EH (cell line): ENCODE data around the gene SDR42E2.
A peak's percentile ranks its signal among the peaks of the same experiment; 100 is the strongest.
"Not testable (repeated sequence)": the region's sequence is repeated elsewhere in the genome, so short reads cannot be mapped to it uniquely, and the experiment has no call there.

Experiments
- DNase-seq: peaks from one replicate; pipeline ENCODE4 v3.0.0-alpha.2; 2015; ENCODE audit warnings: low read depth

The SDR42E2 gene

DNA sequence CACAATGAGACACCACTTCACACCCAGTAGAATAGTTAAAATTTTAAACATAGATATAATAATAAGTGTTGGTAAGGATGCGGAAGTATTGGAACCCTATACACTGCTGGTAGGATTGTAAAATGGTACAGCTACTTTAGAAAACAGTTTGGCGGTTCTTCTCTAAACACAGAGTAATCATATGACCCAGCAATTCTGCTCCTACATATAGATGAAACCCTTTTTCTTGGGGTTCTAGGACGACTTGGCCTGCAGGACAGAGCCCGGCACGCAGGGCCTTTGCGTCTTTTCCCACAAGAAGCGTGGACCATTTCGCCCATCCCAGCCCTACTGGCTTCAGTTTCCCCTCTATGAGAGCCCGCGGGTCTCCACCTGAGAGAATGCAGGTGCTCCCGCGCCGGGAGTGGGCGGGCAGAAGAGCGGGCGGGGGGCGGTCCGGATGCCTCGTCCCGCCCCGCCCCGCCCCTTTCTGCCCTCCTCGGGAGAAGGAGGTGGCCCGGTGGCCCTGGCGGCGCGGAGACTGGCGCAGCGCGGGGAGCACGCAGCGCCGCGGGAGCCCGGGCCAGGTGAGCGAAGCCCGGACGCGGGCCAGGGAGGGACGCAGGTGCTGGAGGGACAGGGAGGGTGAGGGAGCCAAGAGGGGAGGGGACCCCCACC lies at the start of gene SDR42E2:
Gene SDR42E2 (plus strand): TSS at position 508 of the 657 bp plus-strand sequence. CDS start 3,077 bp downstream, outside the sequence.
- no peak for DNase-seq

DNA sequence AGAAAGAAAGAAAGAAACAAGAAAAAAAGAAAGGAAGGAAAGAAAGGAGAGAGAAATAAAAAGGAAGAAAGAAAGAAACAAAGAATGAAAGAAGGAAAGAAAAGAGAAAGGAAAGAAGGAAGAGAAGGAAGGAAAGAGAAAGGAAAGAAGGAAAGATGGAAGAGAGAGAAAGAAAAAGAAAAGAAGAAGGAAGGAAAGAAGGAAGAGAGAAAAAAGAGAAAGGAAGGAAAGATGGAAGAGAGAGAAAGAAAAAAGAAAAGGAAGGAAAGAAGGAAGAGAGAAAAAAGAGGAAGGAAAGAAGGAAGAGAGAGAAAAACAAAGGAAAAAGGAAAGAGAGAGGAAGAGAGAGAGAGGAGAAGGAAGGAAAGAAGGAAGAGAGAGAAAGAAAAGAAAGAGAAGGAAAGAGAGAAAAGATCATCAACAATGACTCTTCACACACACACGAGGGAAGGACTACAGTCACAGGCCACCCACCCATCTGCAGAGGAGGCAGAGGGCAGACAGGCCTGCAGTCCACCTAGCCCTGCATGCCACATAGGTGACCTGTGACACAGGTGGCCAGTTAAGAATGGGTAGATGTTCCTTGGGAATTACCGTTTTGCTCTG lies 46.1 kb upstream of the SDR42E2 start:
- DNase-seq = no peak

DNA sequence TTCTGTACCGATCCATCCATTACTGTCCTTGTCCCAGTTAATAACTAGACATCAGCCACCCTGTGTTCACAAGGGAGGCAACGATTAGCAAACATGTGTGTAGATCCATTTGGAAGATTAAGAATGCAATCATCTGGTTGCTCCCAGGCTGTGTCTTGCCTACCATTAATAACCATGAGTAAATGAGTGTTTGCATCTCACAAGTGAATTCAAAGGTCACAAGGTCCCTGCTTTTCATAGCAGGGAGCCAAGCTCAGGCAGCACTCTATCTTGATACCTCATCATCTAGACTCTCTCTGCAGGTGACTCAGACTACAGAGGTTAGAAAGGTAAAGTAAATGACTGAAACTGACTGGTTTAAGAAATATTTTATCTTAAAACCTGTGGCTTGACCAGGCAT lies 44.7 kb upstream of the SDR42E2 start:
- no peak for DNase-seq

DNA sequence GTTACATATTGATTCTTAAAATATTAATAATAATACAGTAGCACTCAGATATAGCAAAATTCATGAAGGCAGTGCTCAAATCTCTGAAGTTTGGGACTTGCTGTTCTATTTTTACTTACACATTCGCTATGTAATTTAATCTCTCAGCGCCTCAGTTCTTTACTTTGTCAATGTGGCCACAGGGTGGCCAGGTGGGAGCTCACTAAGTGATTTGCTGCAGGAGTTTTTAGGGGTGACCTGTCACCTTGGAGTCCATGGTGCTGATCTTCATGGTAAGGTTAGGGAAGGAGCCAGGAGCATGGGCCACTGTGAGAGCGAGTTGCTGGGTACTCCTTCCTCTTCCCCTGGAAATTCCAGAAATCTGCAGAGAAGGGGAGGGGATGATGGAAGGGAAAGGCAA lies 41.9 kb upstream of the SDR42E2 start:
- DNase-seq = no peak

DNA sequence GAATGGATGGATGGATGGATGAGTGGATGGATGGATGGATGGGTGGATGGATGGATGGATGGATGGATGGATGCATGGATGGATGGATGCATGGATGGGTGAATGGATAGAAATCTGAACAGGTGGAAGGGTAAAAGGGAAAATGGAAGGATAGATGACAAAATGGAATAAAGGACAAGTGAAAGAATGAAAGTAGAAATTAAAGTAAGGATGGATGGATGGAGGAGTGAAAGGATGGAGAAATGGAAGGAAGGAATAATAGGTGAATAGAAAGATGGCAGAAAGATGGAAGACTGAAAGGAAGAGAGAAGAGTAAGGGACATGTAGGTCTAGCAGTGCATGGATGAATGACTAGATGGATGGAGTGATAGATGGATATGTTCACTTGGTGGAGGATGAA lies 40.1 kb upstream of the SDR42E2 start:
- no peak for DNase-seq

DNA sequence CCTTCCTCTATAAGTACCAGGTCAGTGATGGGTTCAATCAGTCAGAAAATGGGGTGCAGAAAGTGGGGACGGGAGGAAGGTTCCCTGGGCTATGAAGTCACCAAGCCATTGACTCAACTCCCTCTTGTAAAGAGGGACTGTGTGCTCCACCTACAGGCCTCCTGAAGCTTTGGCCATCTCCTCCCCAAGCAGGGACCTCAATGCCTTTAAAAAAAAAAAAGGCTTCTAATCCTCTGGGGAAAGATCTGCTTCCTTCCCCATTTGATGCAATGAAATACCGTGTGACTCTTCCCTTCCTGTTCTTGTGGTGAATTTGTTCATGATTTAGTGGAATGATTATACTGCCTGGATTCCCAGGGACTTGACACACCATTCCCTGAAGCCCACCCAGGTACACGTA lies 39.2 kb upstream of the SDR42E2 start:
- DNase-seq = no peak

DNA sequence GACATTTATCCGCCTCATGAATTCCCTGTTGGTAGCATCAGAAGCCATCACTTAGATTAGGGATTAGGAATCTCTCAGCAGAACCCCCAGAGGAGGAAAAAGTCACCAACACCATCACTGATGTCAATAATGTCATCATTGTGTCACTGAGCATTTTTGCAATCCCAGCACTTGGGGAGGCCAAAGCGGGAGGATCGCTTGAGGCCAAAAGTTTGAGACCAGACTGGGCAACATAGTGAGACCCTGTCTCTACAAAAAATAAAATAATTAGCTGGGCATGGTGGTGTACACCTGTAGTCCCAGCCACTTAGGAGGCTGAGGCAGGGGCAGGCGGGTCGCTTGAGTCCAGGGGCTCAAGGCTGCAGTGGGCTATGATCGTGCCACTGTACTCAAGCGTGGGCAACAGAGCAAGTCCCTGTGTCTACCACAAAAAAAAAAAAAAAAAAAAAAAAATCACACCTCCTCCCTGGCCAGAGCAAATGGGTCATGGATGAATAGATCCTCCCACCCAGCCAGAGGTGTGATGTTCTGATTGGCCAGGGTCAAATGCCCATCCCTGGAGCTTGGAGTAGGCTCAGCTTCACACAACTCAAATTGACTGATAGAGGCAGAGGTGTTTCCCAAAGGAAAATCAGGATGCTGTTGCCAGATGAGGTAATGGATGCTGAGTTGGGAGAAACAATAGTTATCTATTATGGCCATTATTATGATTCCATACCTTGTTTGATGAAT lies 38.4 kb upstream of the SDR42E2 start:
- DNase-seq = no peak

DNA sequence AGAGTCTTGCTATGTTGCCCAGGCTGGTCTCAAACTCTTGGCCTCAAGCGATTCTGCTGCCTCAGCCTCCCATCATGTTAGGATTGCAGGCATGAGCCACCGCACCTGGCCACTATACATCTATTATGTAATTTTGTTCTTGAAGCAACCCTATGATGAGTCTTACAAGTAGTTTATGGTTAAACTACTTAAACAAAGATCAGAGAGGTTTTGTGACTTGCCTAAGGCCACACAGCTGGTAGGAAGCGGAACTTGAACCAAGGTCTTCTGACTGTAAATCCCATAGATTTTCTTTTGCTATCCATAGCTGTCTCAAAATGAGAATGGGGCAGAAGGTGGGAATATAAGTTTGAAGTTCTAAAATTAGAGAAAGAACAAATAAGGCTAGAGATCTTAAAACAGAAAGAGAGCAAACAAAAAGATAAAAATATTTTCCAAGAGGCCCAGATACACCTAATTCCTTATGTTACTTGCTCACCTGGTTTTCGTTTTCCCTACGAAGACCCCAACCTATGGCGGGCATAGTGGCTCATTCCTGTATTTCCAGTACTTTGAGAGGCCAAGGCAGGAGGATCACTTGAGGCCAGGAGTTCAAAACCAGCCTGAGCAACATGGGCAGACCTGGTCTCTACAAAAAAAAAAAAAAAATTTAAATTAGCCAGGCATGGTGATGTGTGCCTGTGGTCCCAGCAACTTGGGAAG lies 37.6 kb upstream of the SDR42E2 start:
- DNase-seq = no peak

DNA sequence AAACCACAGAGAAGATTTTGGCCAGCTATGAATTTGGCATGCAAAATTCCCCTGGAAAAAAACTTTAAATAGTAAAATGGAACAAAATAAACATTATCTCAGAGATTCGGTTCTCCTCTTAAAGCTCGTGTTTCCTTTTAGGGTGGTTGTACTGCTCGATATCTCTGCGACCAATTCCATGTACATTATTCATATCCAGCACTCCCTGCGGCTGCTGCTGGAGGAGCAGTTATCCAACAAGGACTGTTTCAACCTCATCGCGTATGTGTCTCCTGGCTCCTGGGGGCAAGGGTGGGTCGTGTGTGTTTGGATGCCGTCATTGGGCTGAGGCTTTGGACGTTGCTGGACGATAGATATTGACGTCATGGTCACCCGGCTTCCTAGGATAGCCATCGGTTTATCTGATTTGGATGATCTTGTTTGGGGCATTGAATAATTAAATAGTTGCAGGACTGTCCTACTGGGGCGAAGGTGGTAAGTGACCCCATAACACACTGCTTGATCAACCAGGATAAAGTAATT lies 36.2 kb upstream of the SDR42E2 start:
- DNase-seq = no peak

DNA sequence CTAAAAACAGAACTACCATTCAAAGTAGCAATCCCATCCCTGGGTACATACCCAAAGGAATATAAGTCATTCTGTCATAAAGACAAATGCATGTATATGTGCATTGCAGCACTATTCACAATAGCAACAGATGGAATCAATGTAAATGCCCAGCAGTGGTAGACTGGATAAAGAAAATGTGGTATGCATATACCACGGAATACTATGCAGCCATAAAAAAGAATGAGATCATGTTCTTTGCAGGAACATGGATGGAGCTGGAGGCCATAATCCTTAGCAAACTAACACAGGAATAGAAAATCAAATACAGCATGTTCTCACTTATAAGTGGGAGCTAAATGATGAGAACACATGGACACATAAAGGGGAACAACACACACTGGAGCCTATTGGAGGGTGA lies 33.8 kb upstream of the SDR42E2 start:
- not testable (repeated sequence) for DNase-seq

DNA sequence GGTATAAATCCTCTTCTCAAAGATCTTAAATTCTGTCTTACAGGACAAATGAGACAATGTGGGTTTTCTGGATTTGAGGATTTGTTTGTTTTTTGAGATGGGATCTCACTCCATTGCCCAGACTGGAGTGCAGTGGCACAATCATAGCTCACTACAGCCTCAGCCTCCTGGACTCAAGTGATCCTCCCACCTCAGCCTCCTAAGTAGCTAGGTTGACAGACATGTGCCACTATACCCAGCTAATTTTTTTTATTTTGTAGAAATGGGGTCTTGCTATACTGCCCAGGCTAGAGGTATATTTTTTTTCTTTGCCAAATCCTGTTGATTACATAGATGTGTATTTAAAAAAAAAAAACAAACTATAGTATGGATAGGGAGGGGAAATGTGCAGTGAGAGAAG lies 31.8 kb upstream of the SDR42E2 start:
- DNase-seq = no peak

DNA sequence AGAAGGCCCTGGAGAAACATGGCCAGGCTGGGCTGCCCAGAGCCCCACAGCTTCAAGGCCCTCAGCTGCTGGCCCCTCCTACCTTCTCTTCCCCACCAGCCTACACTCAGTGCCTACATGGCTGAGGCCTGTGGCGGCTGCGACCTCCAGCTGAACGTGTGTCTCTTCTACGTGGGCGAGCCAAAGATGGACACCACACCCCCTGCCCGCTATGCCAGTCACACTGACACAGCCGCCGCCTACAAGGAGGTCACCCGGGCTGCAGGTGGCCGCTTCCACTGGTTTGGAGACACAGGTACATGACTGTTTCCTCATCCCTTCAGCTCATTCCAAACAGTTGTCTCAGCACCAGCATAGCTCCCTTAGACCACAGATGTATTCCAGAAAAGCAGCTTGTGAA lies 29.5 kb upstream of the SDR42E2 start:
- no peak for DNase-seq

DNA sequence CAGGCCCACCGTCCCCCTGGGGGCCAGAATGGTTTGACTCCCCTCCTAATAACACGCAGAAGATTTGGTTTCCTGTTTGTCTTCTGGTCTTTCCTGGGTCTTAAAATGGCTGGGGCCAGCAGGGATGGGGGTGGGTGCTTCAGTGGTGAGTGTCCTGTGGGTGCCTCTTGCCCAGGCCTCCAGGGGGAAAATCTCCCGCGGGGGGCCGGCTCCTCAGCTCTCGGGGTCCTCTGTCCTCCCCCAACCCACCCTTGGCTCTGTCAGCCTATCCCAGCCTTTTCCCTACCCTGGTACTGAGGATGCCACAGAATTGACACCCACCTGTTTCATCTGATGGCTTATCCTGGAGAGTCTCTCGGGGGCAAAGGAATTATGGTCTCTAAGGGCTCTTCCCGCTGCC lies 23.8 kb upstream of the SDR42E2 start:
- DNase-seq = no peak

DNA sequence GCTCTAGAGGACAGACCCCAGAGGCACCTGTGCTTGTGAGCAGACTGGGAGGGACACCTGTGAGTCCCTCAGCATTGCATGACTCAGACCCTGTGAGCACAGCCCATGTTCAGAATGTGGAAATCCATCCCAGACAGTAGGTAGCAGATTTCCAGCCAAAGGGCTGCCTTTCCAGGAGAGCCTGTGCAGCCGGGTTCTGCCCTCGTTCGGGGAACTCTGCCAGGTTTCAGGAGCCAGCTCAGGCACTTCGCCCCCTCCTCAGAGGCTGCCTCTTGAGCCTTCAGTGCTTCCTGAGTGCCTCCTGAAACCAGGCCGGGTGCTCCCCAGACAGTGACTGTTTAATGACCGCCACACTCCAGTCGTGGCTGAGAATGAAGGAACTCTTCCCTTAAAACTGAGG lies 23.3 kb upstream of the SDR42E2 start:
- DNase-seq = no peak

DNA sequence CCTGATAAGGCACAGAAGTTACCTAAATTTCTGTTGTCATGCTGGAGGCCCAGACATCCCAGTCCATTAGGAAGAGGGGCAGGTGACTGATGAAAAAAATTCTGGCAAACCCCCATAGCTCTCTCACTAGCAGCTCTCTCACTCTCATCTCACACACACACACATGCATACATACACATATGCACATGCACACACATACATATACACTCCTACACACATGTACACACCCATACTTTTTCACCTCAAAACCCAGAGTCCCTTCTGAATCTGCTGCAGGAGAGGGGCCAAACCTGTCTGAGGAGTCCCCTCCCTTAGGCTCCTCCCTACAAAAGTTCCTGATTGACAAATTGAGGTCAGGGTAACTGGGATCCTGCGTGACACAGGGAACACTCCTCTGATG lies 22.6 kb upstream of the SDR42E2 start:
- no peak for DNase-seq

DNA sequence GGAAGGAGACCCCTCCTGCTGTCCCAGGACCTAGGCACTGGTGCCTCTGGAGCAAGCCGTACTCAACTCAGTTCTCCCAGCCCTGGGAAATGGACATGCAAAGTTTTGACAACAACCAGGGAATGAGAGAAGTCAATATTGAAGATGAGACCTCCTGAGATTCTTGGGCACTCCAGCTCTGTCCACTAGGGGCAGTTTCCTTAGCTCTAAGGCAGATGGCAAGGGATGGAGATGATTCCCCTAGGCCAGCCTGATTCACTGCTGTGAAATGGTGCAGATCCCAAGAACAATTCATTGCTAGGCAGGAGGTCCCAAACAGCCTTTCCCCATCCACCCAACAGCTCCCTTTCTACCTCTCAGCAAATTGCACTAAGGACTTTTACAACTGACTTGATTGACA lies 20.5 kb upstream of the SDR42E2 start:
- peak; percentile 36 for DNase-seq

DNA sequence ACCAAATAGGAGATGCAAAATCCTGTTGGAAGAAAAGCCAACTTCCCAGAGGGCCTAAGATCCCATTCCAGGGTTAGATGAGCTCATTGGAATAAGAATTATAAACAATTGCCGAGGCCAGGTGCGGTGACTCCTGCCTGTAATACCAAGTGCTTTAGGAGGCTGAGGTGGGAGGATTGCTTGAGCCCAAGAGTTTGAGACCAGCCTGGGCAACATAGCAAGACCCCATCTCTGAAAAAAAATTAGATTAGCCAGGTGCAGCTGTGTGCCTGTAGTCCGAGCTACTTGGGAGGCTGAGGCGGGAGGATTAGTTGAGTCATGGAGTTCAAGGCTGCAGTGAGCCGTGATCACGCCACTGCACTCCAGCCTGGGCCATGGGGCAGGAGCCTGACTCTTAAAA lies 17.8 kb upstream of the SDR42E2 start:
- DNase-seq = no peak

DNA sequence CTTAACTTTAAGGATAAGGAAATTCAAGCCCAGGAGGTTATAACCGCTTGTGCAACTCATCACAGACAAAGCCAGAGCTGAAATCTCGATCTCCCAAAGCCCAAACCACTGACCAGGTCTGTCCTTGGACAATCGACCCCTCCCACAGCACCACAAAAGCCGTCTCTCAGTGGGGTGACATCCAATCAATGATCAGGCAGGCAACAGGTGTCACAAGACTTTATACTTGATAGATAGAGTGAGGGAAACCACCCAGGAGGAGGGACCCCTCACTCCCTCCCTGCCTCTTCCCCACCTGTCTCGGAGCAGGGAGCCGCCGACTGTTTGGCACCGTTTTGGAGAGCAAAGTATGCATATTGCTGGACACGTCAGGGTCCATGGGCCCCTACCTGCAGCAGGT lies 14.5 kb upstream of the SDR42E2 start:
- no peak for DNase-seq

DNA sequence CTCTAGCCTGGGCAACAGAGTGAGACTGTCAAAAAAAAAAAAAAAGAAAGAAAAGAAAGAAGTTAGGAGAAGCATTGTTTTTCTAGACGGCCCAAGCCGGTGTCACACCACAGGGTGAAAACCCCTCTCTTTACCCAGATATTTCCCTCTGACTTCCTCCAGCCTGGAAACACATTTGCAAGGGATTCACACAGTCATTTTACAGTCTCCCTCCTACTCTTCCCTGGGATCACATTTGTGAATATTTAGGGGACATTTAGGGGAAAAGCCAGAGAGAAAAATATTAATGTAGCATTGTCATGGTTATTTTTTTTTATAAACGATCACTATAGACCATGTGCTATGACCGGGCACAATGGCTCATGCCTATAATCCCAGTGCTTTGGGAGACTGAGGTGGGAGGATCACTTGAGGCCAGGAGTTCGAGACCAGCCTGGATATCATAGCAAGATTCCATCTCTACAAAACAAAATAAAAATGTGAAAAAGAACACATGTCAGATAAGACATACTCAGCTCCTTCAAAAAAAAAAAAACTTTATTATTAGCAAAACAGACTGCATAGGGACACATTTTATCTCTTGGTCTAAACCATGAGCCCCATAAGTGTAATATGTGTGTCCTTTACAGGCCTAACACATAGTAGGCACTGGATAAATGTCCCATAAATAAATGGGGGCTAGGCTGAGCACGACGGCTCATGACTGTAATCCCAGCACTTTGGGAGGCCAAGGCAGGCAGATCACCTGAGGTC lies 10.9 kb upstream of the SDR42E2 start:
- no peak for DNase-seq

DNA sequence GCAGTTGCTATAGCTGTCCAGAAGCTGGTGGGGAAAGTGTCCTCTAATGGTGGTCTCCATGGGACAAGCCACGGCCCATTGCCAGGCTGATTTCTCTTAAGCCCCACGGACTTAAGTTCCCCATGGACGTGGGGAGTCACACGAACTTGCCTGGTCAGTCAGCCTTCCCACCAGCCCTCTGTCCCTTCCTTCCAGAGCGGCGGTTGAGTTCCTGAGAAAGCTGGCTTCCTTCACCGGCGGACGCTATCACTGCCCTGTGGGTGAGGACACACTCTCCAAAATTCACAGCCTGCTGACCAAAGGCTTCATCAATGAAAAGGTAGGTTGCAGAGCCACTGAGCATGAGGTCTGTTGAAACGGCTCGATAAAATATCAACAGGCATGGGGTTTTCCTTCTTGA lies 10.0 kb upstream of the SDR42E2 start:
- DNase-seq = no peak

DNA sequence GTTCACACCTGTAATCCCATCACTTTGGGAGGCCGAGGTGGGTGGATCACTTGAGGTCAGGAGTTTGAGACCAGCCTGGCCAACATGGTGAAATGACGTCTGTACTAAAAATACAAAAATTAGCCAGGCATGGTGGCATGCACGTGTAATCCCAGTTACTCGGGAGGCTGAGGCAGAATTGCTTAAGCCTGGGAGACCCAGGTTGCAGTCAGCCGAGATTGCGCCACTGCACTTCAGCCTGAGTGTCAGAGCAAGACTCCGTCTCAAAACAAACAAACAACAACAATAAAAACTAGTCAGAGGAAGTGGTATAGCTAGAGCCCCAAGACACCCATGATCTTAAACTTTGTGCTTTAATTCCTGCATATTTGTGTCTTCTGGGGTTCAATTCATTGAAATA lies 9.2 kb upstream of the SDR42E2 start:
- DNase-seq = not testable (repeated sequence)

DNA sequence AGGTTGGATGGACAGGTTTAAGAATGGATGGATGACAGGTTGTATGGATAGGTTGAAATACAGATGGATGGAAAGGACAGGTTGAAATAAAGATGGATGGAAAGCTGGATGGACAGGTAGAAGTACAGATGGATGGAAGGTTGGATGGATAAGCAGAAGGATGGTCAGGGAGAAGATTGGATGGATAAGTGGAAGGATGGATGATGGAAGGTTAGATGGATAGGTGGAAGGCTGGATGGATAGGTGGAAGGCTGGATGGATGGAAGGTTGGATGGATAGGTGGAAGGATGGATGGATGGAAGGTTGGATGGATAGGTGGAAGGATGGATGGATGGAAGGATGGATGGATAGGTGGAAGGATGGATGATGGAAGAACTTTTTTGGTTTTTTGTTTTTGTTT lies 905 bp upstream of the SDR42E2 start:
- no peak for DNase-seq
